SK-N-SH treated with all-trans-retinoic acid at 6 μM for 48 hours (cell line): ENCODE measurements around the gene OSBPL5.
"Not testable (repeated sequence)": the region's sequence is repeated elsewhere in the genome, so short reads cannot be mapped to it uniquely, and the experiment has no call there.

Experiments
- BACH2 ChIP-seq: fragments of 250-450 bp; sonication (Bioruptor Pico); IDR thresholded peaks from 2 replicates; pipeline ENCODE4 v1.9.0; 2021; ENCODE audit warnings: mild to moderate bottlenecking, borderline replicate concordance
- ISL1 ChIP-seq: fragments of 250-450 bp; sonication (Bioruptor Pico); IDR thresholded peaks from 2 replicates; pipeline ENCODE4 v2.1.2; 2022; ENCODE audit warnings: mild to moderate bottlenecking, moderate library complexity
- RARB ChIP-seq: fragments of 250-450 bp; sonication (Bioruptor Pico); IDR thresholded peaks from 2 replicates; pipeline ENCODE4 v1.8.0; 2021; ENCODE audit warnings: mild to moderate bottlenecking, moderate library complexity
- ZNF8 ChIP-seq: fragments of 450-650 bp; formaldehyde crosslinking; IDR thresholded peaks from 2 replicates; pipeline ENCODE4 v1.5.0; 2020; ENCODE audit warnings: mild to moderate bottlenecking, moderate library complexity
- TF ChIP-seq, protein P1 (sequence below): fragments of 250-450 bp; sonication (Bioruptor Pico); IDR thresholded peaks from 2 replicates; pipeline ENCODE4 v1.5.1; 2020; ENCODE audit warnings: low read depth, mild to moderate bottlenecking, moderate library complexity

DNA sequence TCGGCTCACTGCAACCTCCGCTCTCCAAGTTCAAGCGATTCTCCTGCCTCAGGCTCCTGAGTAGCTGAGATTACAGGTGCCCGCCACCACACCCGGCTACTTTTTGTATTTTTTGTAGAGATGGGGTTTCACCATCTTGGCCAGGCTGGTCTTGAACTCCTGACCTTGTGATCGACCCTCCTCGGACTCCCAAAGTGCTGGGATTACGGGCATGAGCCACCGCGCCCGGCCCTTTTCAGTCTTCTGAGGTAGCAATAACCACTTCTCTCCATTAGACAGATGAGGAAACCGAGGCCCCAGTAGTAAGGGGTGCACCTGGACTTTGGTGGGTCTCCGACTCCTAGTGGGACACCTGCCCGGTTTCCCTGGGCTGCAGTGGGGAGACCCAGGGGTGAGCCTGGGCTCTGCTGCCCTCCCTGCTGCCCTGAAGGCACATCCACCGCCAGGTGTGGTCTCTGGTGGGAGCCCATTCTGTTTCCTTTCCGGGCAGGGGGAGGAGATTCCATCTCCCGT, 3.7 kb upstream of the OSBPL5 start:
- TF ChIP-seq, protein P1, sequence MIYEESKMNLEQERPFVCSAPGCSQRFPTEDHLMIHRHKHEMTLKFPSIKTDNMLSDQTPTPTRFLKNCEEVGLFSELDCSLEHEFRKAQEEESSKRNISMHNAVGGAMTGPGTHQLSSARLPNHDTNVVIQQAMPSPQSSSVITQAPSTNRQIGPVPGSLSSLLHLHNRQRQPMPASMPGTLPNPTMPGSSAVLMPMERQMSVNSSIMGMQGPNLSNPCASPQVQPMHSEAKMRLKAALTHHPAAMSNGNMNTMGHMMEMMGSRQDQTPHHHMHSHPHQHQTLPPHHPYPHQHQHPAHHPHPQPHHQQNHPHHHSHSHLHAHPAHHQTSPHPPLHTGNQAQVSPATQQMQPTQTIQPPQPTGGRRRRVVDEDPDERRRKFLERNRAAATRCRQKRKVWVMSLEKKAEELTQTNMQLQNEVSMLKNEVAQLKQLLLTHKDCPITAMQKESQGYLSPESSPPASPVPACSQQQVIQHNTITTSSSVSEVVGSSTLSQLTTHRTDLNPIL (CRISPR knock-in tag): not testable (repeated sequence)
- TF ChIP-seq ZNF8 (CRISPR knock-in tag); ISL1 (CRISPR knock-in tag); BACH2; RARB (CRISPR knock-in tag): not testable (repeated sequence)
